Activated effector memory CD4-positive, alpha-beta T cell treated with anti-CD3 and anti-CD28 coated beads, Interleukin-2, amount 50 U/mL, for 16 hours (primary cell): Measurements from ENCODE around the gene ATP9A.

Experiments used
- DNase-seq: peaks from one replicate; pipeline ENCODE4 v3.0.0-alpha.2; 2020

ATP9A gene

DNA sequence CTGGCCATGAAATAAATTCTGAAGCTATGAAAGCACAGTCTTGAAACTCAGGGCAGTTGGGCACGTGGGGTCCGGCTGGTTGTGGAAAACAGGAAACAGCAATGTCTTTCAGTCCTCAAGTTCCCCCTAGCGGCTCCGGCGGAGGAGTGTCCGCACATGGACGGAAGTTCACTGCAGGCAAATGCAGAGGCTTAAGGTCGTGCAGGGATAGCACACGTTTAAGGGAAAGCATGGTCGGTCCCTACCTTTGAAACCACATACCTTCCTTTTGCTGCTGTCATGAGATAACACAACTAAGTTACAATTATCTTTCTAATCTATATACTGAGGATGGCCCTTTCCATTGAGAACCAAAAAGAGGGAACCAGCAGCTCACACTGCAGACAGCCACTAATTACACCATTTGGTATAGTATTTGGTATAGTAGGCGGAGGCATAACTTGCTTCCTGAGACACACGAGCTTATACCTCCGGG lies 173.1 kb downstream of the ATP9A start:
- DNase-seq, result peak; percentile 90

GRCh38 chr20:51594236-51595057 lies 173.7 kb downstream of the ATP9A start:
- DNase-seq, result no peak

- DNase-seq, result no peak
Measured at GRCh38 chr20:51593584-51593983, 174.6 kb downstream of the ATP9A start.

- DNase-seq, result no peak
Measured at GRCh38 chr20:51592564-51592963, 175.6 kb downstream of the ATP9A start.

DNA sequence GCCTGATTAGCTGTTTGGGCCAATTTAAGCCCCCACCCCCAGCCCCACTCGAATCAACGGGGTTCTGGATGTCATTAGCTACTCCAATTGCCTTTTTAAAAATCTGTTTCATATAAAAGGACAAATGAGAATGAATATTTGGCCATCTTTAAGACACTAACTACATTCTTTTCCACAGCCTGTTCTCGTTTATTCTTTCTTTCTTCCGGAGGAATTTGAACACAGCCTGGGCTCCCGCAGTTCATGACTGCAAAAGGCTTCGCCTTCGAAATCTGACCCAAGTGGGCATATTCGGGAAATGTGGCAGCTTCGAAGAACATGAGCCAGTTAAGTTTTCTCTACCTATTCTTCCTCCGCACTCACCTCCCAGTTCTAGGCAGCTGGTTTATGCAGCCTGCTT lies 176.3 kb downstream of the ATP9A start:
- DNase-seq, result no peak

DNA sequence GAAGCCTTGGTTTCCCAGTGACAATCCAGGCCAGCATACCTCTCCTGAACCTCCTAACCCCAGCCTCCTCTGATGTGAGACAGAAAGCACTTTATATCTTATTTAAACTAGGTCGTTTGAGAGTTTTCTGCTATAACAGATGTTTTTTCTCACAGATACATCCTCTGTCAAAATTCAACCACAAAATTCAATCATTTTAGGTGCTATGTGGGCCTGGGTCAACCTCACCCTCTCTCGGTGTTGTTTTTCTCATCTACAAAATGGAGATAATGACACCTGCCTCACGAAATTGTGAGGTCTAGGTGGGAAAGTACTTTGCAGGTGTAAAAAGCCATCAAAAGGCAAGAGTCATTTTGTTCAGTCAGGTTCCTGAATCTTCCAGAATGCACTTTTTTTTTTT lies 179.4 kb downstream of the ATP9A start:
- DNase-seq, result no peak

DNA sequence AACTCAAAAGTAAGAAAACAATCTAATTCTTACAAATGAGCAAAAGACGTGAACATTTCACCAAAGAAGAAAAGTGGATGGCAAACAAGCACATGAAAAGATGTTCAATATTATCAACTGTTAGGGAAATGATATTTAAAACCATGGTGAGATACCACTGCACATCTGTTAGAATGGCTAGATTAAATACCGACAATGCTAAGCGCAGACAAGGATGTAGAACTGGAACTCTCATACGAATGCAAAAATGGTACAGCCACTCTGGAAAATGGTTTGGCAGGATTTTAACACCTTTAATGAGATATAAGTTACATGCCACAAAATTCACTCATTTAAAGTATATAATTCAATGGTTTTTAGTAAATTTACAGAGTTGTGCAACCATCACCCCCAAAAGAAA lies 181.0 kb downstream of the ATP9A start:
- DNase-seq, result no peak

DNA sequence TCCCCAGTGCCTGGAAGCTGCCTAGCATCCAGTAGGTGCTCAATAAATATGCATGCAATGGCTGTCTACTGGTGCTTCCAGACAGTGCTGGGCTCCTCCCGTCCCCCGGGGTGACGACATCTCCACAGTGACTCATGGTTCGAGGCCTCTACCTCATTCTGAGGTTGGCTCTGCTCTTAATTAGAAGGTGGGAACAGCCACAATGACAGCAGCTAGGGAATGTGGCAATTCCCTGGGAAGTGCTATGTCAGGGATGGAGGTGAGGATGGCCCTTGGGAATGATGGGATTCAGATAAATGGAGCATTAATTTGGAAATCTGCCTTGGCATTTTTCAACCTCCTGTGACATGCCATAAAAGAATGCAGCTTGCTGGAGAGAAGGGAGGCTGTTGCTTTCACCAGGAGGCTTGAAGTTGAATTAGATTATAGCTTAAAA lies 182.2 kb downstream of the ATP9A start:
- DNase-seq, result no peak

DNA sequence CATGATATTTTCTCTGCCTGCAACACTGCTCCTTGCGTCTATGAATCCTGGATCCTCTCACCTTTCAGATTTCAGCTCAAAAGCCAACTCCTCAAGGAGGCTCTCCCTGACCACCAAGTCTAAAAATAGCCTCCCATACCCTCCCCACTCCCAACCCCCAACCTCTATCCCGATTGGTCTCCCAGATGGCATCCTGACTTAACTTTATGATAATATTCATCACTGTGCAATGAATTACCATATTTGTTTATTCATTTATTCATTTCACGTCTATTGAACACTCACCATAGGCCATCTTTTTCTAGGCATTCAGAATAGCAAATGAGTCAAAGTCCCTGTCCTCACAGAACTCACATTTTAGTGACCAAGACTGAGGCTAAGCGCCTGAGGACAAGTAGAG lies 183.0 kb downstream of the ATP9A start:
- DNase-seq, result no peak

GRCh38 chr20:51584737-51585136 lies 183.5 kb downstream of the ATP9A start:
- DNase-seq, result no peak

DNA sequence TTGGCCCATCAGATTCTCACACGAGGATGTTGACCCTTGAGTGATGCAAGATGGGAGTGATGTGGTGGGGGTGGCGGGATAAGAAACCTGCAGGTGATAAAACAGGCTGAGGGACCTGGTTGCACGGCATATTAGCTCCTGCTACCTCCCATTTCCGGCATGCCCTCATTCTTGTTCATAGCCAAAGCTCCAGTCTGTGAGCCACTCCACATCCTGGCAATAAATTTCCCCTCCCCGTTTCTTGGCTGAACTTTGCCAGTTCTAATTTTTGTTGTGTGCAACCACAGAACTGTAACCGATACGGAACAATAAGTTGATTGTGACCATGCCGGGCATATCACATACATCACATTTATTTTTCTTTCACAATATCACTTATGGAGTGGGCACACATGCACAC lies 184.1 kb downstream of the ATP9A start:
- DNase-seq, result no peak

GRCh38 chr20:51583499-51583898 lies 184.7 kb downstream of the ATP9A start:
- DNase-seq, result no peak

DNA sequence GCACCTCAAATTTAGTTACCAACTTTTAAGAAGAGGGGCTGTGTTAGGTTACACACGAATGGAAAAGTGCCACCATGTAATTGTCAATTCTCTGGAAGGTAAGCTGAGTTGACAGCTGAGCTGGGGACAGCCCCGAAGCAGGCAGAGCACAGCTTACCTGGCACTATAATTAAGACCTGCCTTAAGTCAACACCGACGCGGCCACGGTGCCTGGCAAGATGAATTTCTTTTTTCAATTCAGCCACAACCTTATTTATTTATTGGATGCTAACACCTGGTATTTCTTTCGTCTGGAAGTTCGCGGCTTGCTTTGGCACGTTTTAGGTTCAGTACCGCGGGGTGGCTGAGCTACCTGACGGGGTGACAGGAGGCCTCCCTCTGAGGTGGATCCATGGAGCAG lies 185.1 kb downstream of the ATP9A start:
- DNase-seq, result no peak

GRCh38 chr20:51581571-51581970 lies 186.6 kb downstream of the ATP9A start:
- DNase-seq, result no peak

- DNase-seq, result no peak
Measured at GRCh38 chr20:51579137-51579536, 189.1 kb downstream of the ATP9A start.

GRCh38 chr20:51578145-51578459 lies 190.1 kb downstream of the ATP9A start:
- DNase-seq, result no peak

- DNase-seq, result no peak
Measured at GRCh38 chr20:51577432-51578144, 190.6 kb downstream of the ATP9A start.

- DNase-seq, result no peak
Measured at GRCh38 chr20:51575486-51575885, 192.7 kb downstream of the ATP9A start.

- no peak for DNase-seq
Measured at GRCh38 chr20:51574248-51575033, 193.7 kb downstream of the ATP9A start.

DNA sequence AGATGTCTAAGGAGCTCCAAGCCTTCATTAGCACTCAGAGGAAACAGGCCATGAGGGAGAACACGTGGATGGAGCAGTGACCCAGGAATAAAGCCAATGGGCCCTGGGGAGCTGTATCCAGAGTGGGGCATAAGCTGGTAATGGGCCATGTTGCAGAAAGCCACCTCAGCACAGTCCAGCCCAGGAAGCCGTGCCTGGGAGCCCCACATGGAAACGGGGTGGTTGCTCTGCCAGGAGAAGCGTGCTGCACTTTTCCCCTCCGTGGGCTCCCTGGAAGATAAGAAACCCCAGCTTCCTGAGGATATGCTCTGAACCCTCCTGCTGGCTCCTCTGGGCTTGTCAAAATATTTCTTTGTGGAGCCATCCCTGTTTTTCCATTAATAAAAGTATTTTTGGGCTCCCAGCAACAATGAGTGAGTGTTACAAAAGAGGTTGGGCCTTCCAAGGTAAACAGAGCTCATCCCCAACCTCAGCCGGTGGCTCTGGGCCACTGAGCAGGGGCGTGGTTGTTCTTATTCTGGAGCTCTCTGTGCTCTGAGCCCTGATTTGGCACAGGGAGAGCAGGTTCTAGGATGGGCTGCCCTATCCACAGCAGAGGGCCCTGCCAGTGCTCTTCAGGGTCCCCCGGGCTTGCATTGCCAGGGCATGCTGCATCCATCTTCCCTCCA lies 194.5 kb downstream of the ATP9A start:
- DNase-seq, result no peak

DNA sequence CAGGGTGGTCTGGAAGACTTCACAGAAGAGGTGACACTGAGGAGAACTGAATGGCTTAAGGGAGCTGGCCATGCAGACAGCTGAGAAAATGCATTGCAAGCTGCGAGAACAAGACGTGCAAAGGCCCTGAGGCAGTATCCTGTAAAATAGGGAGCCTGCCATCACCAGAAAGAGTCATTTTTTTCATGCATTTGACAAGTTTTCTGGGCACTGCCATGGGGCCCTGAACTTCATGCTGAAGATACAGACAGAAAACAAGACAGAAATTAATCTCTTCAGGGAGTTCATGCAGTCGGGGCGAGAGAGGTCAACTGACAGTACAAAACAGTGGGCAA lies 196.8 kb downstream of the ATP9A start:
- no peak for DNase-seq

DNA sequence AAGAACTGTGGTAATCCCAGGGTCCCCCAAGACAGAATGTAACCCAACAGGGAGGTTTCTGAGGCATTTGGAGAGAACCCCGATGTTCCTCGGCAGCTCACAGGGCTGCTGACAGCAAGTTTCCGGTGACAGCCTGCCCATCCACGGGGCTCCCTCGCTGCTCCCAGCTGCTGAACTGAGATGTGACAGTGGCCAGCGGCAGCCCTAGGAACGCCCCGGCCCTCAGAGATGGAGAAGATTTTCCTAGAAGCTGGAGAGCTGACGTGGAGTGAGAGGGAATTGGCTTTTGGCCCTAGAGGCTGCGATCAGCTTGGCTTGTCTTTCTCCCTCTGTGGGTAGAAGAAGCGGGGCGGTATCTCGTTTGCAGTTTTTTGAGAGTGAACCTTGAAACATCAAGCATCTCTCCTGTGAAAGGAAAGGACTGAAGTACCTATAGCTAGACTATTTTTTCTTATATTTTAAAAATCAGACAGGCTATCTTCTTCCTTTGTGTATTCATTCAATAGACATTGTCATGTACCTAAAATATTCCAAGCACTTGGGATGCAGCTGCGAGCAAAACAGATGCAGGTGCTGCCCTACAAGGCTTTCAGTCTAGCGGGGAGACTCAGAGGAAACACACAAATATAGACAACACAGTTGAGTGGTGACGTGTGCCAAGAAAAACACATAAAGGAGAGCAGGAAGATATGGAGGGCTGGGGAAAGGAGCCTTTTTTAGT lies 197.3 kb downstream of the ATP9A start:
- no peak for DNase-seq
